Measurements from ENCODE around the gene ZNF782. TPM values are rescaled to one million over a fixed set of nuclear protein-coding genes. Genes with fewer than 3 reads are reported as not detected.

The ZNF782 gene
- 1.1 to 2.7 TPM (median 2.0 TPM) in 5 replicates for total RNA-seq (2022; extraction: Qiagen RNA extraction)

DNA sequence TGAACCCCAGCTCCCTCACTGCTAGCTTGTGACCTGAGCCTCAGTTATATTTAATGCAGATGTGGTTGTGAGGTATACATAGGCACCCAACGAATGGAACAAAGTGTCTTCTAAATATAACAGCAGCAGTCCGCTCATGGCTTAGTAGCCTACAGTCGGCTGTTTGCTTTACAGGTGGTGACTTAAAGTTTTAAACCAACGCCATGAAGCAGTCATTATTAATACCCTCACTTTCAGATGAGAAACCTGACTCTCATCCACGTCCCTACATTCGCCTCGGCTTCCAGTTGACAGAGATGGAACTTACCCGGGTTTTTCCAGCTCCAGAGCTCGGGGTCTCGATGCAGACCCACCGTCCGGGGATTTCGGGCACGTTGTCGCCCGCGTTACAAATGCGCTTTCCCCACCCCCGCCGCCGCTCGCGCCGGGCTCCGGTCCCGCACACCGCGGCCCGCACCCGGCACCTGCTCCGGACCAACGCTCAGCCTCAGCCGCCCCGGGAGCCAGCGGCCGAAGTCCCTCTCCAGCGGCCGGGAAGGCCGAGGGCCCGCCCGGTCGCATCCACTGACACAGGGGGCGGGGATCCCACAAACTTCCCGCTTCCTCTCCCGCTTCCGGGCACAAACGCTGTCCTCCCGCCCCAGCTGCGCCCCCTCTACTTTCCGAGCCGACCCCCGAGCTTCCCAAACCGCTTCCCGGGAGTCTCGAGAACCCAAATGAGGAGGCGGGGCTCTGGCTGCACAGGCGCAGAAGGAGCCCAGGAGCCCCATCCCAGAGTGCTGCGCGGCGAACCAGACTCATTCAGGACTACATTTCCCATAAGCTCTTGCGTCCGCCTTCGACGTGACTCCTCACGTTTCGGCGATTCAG lies at the start of gene ZNF782:
Gene ZNF782, minus strand, starts transcription at position 734 of the 870 bp plus-strand sequence. CDS start 2,553 bp downstream, outside the sequence.

Other genes with a start within 250 kb of the ZNF782 start
- gene CDC14B, start 234.7 kb downstream of the ZNF782 start, total RNA-seq (2022; extraction: Qiagen RNA extraction) = 9.8 to 12.9 TPM (median 12.0 TPM) in 5 replicates
- 15.3 to 18.7 TPM (median 18.0 TPM) in 5 replicates for gene PRXL2C, start 199.2 kb downstream of the ZNF782 start, total RNA-seq (2022; extraction: Qiagen RNA extraction)
- gene ZNF510, start 76.4 kb downstream of the ZNF782 start, total RNA-seq (2022; extraction: Qiagen RNA extraction) = 3.7 to 6.2 TPM (median 5.9 TPM) in 5 replicates
- gene NUTM2G, start 74.3 kb upstream of the ZNF782 start, total RNA-seq (2022; extraction: Qiagen RNA extraction) = not detected in 5 replicates
- gene CTSV, start 184.6 kb upstream of the ZNF782 start, total RNA-seq (2022; extraction: Qiagen RNA extraction) = 12.1 to 14.5 TPM (median 13.2 TPM) in 5 replicates

Measured in A549 treated with Mapracorat at 1 μM for 4 hours (cell line).